Urinary bladder (tissue), 4 donors: ENCODE results near the gene TSPAN2. TPM values are rescaled to one million over a fixed set of nuclear protein-coding genes. Genes with fewer than 3 reads are reported as not detected.

Experiments used
- DNase-seq: peaks from one replicate; pipeline ENCODE4 v3.0.0-alpha.2; 2015; ENCODE audit errors: extremely low spot score
- H3K27ac ChIP-seq: one replicate; pipeline ENCODE4 v1.5.1; 2013; ENCODE audit warnings: low read depth, mild to moderate bottlenecking, moderate library complexity
- H3K36me3 ChIP-seq: one replicate; pipeline ENCODE4 v1.6.1; 2013; ENCODE audit warnings: mild to moderate bottlenecking, moderate library complexity; ENCODE audit not compliant: insufficient read depth
- H3K4me1 ChIP-seq: one replicate; pipeline ENCODE4 v1.6.1; 2013; ENCODE audit warnings: mild to moderate bottlenecking, moderate library complexity; ENCODE audit not compliant: insufficient read depth
- H3K4me3 ChIP-seq: one replicate; pipeline ENCODE4 v1.5.1; 2013; ENCODE audit warnings: low read depth, low read length
- WGBS: extraction: QIAGEN DNeasy Blood & Tissue Kit; methylation state at CpG from one replicate; pipeline ENCODE4 v1.1.7; 2013; 5-methylcytosine and 5-hydroxymethylcytosine counted together
- polyA plus RNA-seq: library from polyadenylated mRNA; stranded (reverse); fragments of 200-250 nt; gene quantifications from one replicate; pipeline ENCODE4 v1.2.3, GENCODE V29; 2013
- total RNA-seq: library from RNA; depleted of rRNA; stranded (reverse); fragments of >200 nt; gene quantifications from one replicate; pipeline ENCODE4 v1.2.3, GENCODE V29; 2014
- donor health status: healthy with polysubstance abuse.
- donor health status: healthy.

Gene TSPAN2
- total and polyA plus RNA-seq, 2 donors, result 51.1 to 55.4 TPM

DNA sequence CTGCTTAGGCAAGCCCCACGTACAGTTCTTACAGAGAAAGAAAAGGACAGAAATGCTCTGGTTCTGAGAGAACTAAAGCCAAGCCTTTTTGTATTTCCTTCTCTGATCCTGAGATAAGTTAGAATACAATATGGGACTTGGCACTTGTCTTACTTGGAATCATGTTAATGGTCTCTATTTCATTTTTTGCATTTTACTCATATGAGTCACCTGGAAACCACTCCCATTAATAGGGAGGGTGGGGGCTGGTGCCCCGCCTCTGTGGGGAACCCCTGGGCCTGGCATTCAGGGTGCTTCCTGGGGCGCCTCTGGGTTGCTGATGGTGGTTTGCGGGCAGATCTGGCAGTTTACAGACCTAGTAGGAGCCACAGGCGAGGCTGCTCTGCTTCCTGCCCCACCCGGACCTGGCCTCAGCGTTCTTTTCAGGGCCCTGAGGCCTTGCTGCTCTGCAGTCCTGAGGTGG lies 26.7 kb downstream of the TSPAN2 start:
- H3K4me3 ChIP-seq, result no peak overlapping the region
- no peaks in the 10 kb centered on the region for H3K4me1 ChIP-seq
- no peak for DNase-seq
- no peaks in the 10 kb centered on the region for H3K36me3 ChIP-seq
- 71% methylated on average over 7 of the region's 7 CpGs for WGBS
- peak overlapping the region; percentile 30 for H3K27ac ChIP-seq

DNA sequence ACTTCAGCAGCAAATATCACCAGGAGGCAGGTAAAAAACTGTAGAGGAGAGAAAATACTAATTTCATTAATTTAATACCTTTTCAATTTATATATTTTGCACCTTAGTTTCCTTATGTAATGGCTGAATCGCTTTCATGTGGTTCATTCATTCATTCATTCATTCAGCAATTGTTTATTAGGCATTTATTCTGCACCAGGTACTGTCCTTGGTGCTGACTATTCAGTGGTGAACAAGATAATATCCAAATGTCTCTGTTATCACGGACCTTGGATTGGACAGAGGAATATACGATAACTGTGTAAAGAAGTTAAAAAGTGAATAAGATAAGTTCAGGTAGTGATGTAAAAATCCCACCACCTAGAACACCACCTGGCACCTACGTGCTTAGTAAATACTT lies 28.8 kb downstream of the TSPAN2 start:
- DNase-seq, result no peak
- H3K4me1 ChIP-seq, result no peaks in the 10 kb centered on the region

DNA sequence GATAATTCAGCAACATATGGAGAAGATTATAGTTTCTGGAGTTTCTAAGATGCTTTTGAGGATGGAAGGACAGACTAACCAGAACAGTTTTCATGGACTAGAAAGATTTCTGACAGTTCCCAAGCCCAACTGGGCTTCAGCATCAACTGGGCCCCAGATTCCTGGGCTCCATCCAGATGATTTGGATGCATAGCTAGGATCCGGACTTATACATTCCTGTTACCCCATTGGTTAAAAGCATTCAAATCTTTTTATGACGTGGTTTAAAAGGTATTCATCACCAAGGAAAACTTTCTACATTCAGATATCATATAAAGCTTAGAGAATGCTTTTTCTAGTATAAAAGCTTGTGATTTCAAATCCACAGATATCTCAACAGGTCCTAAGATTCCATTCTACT lies 30.0 kb downstream of the TSPAN2 start:
- 29% methylated on average over 2 of the region's 2 CpGs for WGBS
- no peak overlapping the region for H3K27ac ChIP-seq

More for the DNA sequence above, 28.8 kb downstream of the TSPAN2 start:
- no peaks in the 10 kb centered on the region for H3K36me3 ChIP-seq
- no peak overlapping the region for H3K4me3 ChIP-seq
- no peak overlapping the region for H3K27ac ChIP-seq
- WGBS, result 64% methylated on average over 4 of the region's 4 CpGs

DNA sequence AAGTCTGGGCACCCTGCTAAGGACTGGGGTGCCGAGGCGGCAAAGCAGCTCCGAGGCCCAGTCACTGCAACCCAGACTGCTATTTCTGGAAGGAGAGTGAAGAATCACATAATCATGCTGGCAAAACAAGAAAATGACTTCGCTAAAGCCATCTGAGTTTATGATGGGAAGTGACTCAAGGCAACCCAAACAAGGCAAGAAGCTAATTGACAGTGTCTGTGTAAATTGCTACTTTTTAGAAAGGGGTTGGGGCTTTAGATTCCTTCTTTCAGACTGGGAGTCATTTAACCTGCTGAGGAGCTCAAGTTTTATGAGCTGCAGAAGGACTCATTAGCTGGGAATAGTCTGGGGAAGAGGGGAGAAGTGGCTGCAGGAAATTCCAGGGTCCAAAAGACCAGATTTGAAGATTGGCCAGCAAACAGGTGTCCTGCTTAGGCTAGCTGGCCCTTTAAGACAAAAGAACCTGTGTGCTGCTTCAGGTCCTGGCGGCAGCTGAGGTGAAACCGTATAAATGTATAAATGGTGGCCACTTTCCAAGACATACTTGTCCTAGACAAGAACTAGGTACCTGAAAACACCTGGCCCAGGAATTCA lies 31.5 kb downstream of the TSPAN2 start:
- Histone ChIP-seq H3K4me1 (no peaks in the 10 kb centered on the region), H3K4me3 (no peak overlapping the region), H3K36me3 (no peaks in the 10 kb centered on the region), H3K27ac (no peak overlapping the region)
- DNase-seq, result no peak
- 79% methylated on average over 6 of the region's 6 CpGs for WGBS

More for the DNA sequence above, 30.0 kb downstream of the TSPAN2 start:
- H3K4me1 ChIP-seq, result no peaks in the 10 kb centered on the region
- H3K36me3 ChIP-seq, result no peaks in the 10 kb centered on the region
- H3K4me3 ChIP-seq, result no peak overlapping the region
- no peak for DNase-seq

DNA sequence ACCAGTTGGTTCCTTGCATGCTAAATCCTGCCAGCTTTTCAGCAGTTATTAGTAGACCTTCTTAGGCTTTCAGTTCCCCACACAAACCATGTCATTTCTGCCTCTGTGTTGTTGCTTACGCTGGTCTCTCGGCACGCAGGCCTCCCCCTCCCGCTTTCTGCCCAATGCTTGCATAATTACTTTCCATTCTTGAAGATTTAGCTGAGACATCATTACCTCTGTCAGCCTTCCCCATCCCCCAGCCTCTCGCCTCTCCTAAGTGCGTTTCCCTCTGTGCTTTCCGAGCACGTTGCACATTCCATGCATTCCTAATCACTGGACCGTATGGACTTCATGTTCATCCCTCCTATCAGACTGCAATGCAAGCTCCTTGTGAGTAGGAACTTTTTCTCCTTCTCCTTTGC lies 32.9 kb downstream of the TSPAN2 start:
- H3K27ac ChIP-seq, result peak overlapping the region; percentile 28
- WGBS, result 27% methylated on average over 9 of the region's 9 CpGs
- no peak for DNase-seq

DNA sequence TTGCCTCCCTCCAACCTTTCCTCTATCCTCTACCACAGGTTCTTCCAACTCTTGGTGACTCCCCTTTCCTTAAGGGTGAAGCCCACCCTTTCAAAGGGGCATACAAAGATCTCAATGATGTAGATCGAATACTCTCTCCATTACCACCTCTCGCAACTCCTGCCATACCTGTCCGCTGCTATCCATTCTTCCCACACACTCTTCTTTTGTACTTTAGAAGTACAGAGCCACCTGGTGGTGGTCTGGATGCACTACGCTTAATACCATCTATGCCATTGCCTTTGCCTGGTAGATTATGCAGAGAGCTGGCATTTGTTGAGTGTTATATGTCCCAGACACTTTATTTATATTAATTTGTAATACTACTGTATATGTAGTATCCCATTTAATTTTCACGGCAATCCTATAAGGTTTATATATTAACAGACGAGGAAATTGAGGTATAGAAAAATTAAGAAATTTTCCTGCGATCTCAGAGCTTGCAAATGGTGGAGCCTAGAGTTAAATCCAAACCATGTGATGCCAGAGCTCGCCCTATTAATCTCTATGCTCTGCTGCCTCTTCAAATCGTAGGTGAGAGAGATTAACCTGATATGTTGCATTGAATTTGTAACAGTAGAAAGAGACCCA lies 36.7 kb downstream of the TSPAN2 start:
- Histone ChIP-seq H3K4me1 (no peaks in the 10 kb centered on the region), H3K27ac (no peak overlapping the region), H3K4me3 (no peak overlapping the region), H3K36me3 (no peaks in the 10 kb centered on the region)
- no peak for DNase-seq
- 48% methylated on average over 9 of the region's 9 CpGs for WGBS

More for the DNA sequence above, 32.9 kb downstream of the TSPAN2 start:
- no peaks in the 10 kb centered on the region for H3K4me1 ChIP-seq
- no peaks in the 10 kb centered on the region for H3K36me3 ChIP-seq
- H3K4me3 ChIP-seq, result peak overlapping the region; percentile 5

DNA sequence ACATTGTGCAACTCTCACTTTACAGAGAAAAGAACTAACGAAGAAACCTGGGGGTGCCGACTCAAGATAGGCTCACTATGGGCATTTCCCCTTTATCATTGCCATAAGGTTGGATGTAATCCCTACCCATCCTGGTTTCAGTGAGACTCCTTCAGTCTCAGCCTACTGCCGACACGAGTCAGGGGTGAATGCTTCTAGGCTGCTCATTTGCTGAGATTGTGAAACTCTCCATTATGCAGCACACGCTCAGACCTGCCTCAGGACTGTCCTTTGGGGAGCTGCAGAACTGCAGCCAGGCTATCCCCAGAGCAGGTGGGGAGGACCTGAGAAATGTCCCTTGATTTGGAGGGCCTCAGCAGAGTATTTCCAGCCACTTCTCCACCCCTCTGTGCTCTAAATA lies 37.5 kb downstream of the TSPAN2 start:
- WGBS, result 80% methylated on average over 5 of the region's 5 CpGs
- no peaks in the 10 kb centered on the region for H3K36me3 ChIP-seq
- H3K4me3 ChIP-seq, result no peak overlapping the region
- DNase-seq, result no peak
- no peaks in the 10 kb centered on the region for H3K4me1 ChIP-seq
- H3K27ac ChIP-seq, result no peak overlapping the region

DNA sequence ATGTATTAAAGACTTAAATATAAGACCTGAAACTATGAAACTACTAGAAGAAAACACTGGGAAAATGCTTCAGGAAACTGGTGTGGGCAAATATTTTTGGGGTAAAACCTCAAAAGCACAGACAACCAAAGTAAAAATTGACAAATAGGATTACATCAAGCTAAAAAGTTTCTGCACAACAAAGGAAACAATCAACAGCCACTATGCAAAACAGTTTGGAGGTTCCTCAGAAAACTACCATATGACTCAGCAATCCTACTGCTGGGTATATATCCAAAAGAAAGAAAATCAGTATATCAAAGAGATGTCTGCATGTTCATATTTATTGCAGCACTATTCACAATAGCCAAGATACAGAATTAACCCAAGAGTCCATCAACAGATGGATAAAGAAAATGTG lies 42.6 kb downstream of the TSPAN2 start:
- no peaks in the 10 kb centered on the region for H3K4me1 ChIP-seq
- H3K4me3 ChIP-seq, result no peak overlapping the region
- no peak for DNase-seq
- H3K36me3 ChIP-seq, result no peaks in the 10 kb centered on the region
- H3K27ac ChIP-seq, result no peak overlapping the region

DNA sequence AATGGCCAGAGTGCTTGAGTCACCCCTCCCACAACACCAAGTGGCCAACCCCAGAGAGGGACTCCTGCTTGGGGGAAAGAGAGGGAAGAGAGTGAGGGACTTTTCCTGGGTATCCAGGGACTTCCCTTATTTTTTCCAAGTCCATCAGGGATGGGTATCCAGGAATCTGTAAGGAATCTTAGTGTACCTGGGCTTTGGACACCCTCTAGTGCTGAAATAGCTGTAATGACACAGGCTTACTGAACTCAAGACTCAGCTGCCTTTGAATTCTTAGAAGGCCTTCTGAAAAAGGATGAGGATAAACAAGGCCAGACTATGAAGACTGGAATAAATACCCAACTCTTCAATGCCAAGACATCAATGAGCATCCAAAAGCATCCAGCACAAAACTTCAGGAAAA lies 47.6 kb downstream of the TSPAN2 start:
- Histone ChIP-seq H3K36me3 (no peaks in the 10 kb centered on the region), H3K27ac (no peak overlapping the region), H3K4me3 (no peak overlapping the region), H3K4me1 (no peaks in the 10 kb centered on the region)
- DNase-seq, result no peak

DNA sequence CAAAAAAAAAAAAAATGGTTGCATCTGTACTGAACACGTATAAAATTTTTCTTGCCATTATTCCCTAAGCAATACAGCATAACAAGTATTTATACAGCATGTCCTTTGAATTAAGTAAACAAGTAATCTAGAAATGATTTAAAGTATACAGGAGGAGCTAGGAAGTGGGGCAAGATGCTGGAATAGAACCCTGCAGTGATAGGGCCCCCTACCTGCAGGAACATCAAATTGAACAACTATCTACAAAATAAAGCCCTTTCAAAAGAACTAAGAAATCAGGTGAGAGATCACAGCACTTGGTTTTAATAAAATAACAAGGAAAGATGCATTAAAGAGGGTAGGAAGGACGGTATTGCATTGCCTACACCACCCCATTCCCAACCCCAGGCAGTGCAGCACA lies 48.8 kb downstream of the TSPAN2 start:
- H3K36me3 ChIP-seq, result no peaks in the 10 kb centered on the region
- H3K27ac ChIP-seq, result no peak overlapping the region
- no peak overlapping the region for H3K4me3 ChIP-seq
- no peaks in the 10 kb centered on the region for H3K4me1 ChIP-seq
- WGBS, result 77% methylated on average over 2 of the region's 2 CpGs
- DNase-seq, result no peak

DNA sequence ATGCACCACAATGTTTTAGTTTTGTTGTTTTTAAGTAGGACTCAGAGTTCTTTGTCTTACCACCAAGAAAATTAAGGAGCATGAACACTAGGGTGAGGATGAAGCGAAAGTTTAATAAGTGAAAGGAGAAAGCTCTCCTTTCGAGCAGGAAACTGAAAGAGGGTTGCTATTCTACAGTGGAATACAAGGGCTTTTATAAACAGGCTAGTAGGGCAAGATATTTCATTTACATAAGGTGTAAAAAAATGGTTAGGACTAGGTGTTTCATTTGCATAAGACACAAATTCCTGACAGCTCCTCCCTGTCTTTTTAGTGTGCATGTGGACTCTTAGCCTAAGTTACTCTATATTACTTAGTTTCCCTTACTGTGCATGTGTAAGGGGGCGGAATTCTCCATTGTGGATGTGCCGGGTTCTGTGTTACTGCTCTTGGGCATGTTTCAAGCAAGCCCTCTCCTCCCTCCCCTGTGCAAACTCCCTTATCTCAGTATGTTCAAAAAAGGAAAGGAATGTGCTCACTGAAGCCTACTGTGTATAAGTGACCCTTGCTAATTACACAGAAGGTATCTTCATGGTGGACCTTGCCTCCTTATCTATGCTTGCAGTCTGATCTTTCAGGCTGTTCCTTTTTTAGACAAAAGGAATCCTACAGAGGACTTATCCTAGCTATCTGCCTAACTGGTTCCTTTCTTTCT lies 52.3 kb downstream of the TSPAN2 start:
- no peak overlapping the region for H3K4me3 ChIP-seq
- no peaks in the 10 kb centered on the region for H3K36me3 ChIP-seq
- DNase-seq, result no peak
- H3K4me1 ChIP-seq, result no peaks in the 10 kb centered on the region
- H3K27ac ChIP-seq, result no peak overlapping the region
- WGBS, result 62% methylated on average over 4 of the region's 4 CpGs

DNA sequence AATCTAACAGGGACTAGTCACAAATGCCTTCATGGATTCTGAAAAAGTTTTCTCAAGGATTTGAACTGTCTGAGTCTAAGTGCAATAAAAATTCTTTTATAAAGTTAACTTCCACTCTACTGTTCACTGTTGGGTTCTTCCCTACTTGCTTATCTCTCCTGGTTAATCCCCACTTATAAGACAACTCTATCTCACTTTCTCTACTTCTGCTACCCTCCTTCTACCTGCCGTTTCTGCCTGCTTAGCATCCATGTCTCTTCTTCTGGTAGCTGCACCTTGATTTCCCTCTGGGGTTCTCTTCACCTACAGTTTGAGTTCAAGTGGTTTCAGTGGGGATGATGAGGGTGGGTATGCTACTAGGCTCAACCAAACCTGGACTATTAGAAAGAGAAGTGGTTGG lies 53.7 kb downstream of the TSPAN2 start:
- H3K36me3 ChIP-seq, result no peaks in the 10 kb centered on the region
- no peak overlapping the region for H3K4me3 ChIP-seq
- H3K4me1 ChIP-seq, result no peaks in the 10 kb centered on the region
- DNase-seq, result no peak
- no peak overlapping the region for H3K27ac ChIP-seq
- WGBS, result 36% methylated on average over 1 of the region's 1 CpG

DNA sequence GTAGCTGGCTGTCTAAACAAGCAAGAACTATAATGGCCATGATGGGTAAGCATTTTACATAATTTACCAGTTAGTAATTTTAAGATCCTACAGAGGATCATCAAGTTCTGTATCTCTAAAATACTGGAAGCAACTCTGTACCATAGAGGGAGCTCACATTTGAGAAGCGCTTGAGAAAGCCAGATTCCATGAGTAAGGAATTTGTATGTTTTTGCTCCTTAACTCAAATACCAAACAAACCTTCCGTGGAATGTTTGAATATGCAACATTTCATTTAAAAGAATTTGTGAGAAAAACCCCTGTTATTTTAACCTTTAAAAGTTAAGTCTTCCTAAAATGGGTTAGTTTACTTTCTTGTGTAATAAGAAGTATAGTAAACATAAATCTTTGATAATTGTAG lies 57.7 kb downstream of the TSPAN2 start:
- Histone ChIP-seq H3K27ac (no peak overlapping the region), H3K4me3 (no peak overlapping the region), H3K36me3 (no peaks in the 10 kb centered on the region), H3K4me1 (no peaks in the 10 kb centered on the region)
- 55% methylated on average over 2 of the region's 2 CpGs for WGBS
- DNase-seq, result no peak

DNA sequence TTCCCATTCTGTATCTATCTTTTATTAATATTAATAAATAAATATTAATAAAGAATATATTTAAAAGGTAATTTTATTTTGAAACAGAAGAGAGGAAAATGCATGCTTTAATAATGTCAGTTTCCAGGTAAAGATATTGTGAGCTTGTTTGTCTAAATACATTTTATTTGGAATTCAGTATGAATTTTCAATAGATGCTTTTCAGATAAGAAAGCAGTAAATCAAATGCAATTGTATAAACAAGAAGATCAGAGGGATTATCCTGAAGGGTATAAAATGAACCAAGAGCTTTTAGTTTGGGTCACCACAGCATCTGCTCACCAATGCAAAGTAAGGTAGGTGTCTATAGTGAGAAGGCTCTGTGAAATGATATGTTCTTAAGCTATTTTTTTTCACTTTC lies 59.8 kb downstream of the TSPAN2 start, which contains the start of gene TSHB:
Gene TSHB (plus strand): TSS at position 301 of the 400 bp plus-strand sequence. CDS start 3,537 bp downstream, outside the sequence.
- DNase-seq, result no peak
- H3K36me3 ChIP-seq, result no peaks in the 10 kb centered on the region
- no peaks in the 10 kb centered on the region for H3K4me1 ChIP-seq
- H3K27ac ChIP-seq, result no peak within 1 kb of the TSS
- no peak within 1 kb of the TSS for H3K4me3 ChIP-seq
